Gastrocnemius medialis (tissue), 4 donors: Measurements from ENCODE around the gene KRTAP6-1.

Source experiments
- POLR2A ChIP-seq, 2 donors: fragments of 450-650 bp; IDR thresholded peaks; one replicate each; pipeline ENCODE4 v1.6.1; 2017; ENCODE audit warnings: antibody characterized with exemption in 2 of 2, mild to moderate bottlenecking in 2 of 2, moderate library complexity in 2 of 2
- TF ChIP-seq, protein P1 (sequence below), 5 experiments: fragments of 450-650 bp in 3 of 5; fragments of 200-600 bp in 2 of 5; sonication (generic) in 2 of 5; IDR thresholded peaks in 4 of 5; conservative IDR thresholded peaks in 1 of 5; 1 replicate in 4 of 5; 2 replicates in 1 of 5; pipeline ENCODE4 v1.5.1; 2016 to 2019; ENCODE audit warnings: antibody characterized with exemption in 5 of 5, mild to moderate bottlenecking in 3 of 5, moderate library complexity in 3 of 5

- TF ChIP-seq, protein P1, sequence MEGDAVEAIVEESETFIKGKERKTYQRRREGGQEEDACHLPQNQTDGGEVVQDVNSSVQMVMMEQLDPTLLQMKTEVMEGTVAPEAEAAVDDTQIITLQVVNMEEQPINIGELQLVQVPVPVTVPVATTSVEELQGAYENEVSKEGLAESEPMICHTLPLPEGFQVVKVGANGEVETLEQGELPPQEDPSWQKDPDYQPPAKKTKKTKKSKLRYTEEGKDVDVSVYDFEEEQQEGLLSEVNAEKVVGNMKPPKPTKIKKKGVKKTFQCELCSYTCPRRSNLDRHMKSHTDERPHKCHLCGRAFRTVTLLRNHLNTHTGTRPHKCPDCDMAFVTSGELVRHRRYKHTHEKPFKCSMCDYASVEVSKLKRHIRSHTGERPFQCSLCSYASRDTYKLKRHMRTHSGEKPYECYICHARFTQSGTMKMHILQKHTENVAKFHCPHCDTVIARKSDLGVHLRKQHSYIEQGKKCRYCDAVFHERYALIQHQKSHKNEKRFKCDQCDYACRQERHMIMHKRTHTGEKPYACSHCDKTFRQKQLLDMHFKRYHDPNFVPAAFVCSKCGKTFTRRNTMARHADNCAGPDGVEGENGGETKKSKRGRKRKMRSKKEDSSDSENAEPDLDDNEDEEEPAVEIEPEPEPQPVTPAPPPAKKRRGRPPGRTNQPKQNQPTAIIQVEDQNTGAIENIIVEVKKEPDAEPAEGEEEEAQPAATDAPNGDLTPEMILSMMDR (IDR thresholded peaks at IDR 0.05 in 4 of 5, conservative IDR thresholded peaks at IDR 0.05 in 1 of 5), result no peak
- TF ChIP-seq POLR2A (IDR thresholded peaks at IDR 0.05), result no peak
Observed at GRCh38 chr21:30580132-30580531, 33.6 kb downstream of the KRTAP6-1 start.
